ENCODE results near the gene GABBR2.

Gene GABBR2

GRCh38 chr9:98403715-98404114, 305.0 kb downstream of the GABBR2 start:
- no peak for DNase-seq (ENCODE audit: low read depth, low spot score)

GRCh38 chr9:98402019-98402840, 306.5 kb downstream of the GABBR2 start:
- DNase-seq (ENCODE audit: low read depth, low spot score), result no peak

- no peak for DNase-seq (ENCODE audit: low read depth, low spot score)
Observed at GRCh38 chr9:98401140-98402018, 307.4 kb downstream of the GABBR2 start.

GRCh38 chr9:98399950-98400683, 308.6 kb downstream of the GABBR2 start:
- DNase-seq (ENCODE audit: low read depth, low spot score), result no peak

GRCh38 chr9:98396656-98397055, 312.1 kb downstream of the GABBR2 start:
- DNase-seq (ENCODE audit: low read depth, low spot score), result no peak

GRCh38 chr9:98396236-98396635, 312.5 kb downstream of the GABBR2 start:
- no peak for DNase-seq (ENCODE audit: low read depth, low spot score)

GRCh38 chr9:98391867-98392266, 316.9 kb downstream of the GABBR2 start:
- DNase-seq (ENCODE audit: low read depth, low spot score), result no peak

- DNase-seq (ENCODE audit: low read depth, low spot score), result no peak
Observed at GRCh38 chr9:98391406-98391805, 317.3 kb downstream of the GABBR2 start.

- no peak for DNase-seq (ENCODE audit: low read depth, low spot score)
Observed at GRCh38 chr9:98385751-98386150, 323.0 kb downstream of the GABBR2 start.

- DNase-seq (ENCODE audit: low read depth, low spot score), result no peak
Observed at GRCh38 chr9:98383758-98384157, 325.0 kb downstream of the GABBR2 start.

GRCh38 chr9:98381311-98382103, 327.2 kb downstream of the GABBR2 start:
- no peak for DNase-seq (ENCODE audit: low read depth, low spot score)

GRCh38 chr9:98380065-98380681, 328.6 kb downstream of the GABBR2 start:
- no peak for DNase-seq (ENCODE audit: low read depth, low spot score)

GRCh38 chr9:98379572-98379971, 329.2 kb downstream of the GABBR2 start:
- DNase-seq (ENCODE audit: low read depth, low spot score), result no peak

GRCh38 chr9:98378794-98379193, 329.9 kb downstream of the GABBR2 start:
- DNase-seq (ENCODE audit: low read depth, low spot score), result no peak

- DNase-seq (ENCODE audit: low read depth, low spot score), result no peak
Observed at GRCh38 chr9:98378206-98378780, 330.4 kb downstream of the GABBR2 start.

- no peak for DNase-seq (ENCODE audit: low read depth, low spot score)
Observed at GRCh38 chr9:98375138-98375726, 333.5 kb downstream of the GABBR2 start.

GRCh38 chr9:98374385-98375051, 334.2 kb downstream of the GABBR2 start:
- no peak for DNase-seq (ENCODE audit: low read depth, low spot score)

GRCh38 chr9:98373609-98374008, 335.1 kb downstream of the GABBR2 start:
- DNase-seq (ENCODE audit: low read depth, low spot score), result no peak

GRCh38 chr9:98372077-98372836, 336.5 kb downstream of the GABBR2 start:
- DNase-seq (ENCODE audit: low read depth, low spot score), result no peak
